NOMO-1 (cell line): ENCODE results near the gene PRKAR2B.

ENCODE experiments used
- DNase-seq, 2 experiments: peaks; one replicate each; lab custom pipeline; 2025; ENCODE audit not compliant: unreplicated experiment in 2 of 2; lab: John Stamatoyannopoulos, UW

Gene PRKAR2B

GRCh38 chr7:107173191-107173590, 128.7 kb downstream of the PRKAR2B start:
- no peak for DNase-seq

GRCh38 chr7:107173691-107174406, 129.3 kb downstream of the PRKAR2B start:
- DNase-seq: no peak

GRCh38 chr7:107179326-107180164, 135.0 kb downstream of the PRKAR2B start:
- no peak for DNase-seq

- DNase-seq: no peak
Observed at GRCh38 chr7:107180378-107180777, 135.9 kb downstream of the PRKAR2B start.

- DNase-seq: no peak
Observed at GRCh38 chr7:107181172-107181571, 136.7 kb downstream of the PRKAR2B start.

GRCh38 chr7:107185716-107186115, 141.2 kb downstream of the PRKAR2B start:
- DNase-seq: no peak

- no peak for DNase-seq
Observed at GRCh38 chr7:107186240-107186639, 141.7 kb downstream of the PRKAR2B start.

- no peak for DNase-seq
Observed at GRCh38 chr7:107187774-107188173, 143.3 kb downstream of the PRKAR2B start.

- no peak for DNase-seq
Observed at GRCh38 chr7:107190090-107190489, 145.6 kb downstream of the PRKAR2B start.

GRCh38 chr7:107194052-107194451, 149.5 kb downstream of the PRKAR2B start:
- no peak for DNase-seq

GRCh38 chr7:107196834-107197610, 152.5 kb downstream of the PRKAR2B start:
- DNase-seq: no peak

GRCh38 chr7:107201795-107202450, 157.4 kb downstream of the PRKAR2B start:
- DNase-seq: no peak

GRCh38 chr7:107203607-107204006, 159.1 kb downstream of the PRKAR2B start:
- DNase-seq: no peak

- DNase-seq: no peak
Observed at GRCh38 chr7:107206136-107206535, 161.6 kb downstream of the PRKAR2B start.

GRCh38 chr7:107206706-107207105, 162.2 kb downstream of the PRKAR2B start:
- no peak for DNase-seq

GRCh38 chr7:107207459-107207858, 163.0 kb downstream of the PRKAR2B start:
- no peak for DNase-seq

GRCh38 chr7:107208024-107208521, 163.6 kb downstream of the PRKAR2B start:
- DNase-seq: no peak

- no peak for DNase-seq
Observed at GRCh38 chr7:107208563-107208962, 164.1 kb downstream of the PRKAR2B start.

GRCh38 chr7:107209565-107209964, 165.1 kb downstream of the PRKAR2B start:
- no peak for DNase-seq

GRCh38 chr7:107210400-107210799, 165.9 kb downstream of the PRKAR2B start:
- DNase-seq: no peak
